ENCODE measurements around the gene CSRNP3.

DNA sequence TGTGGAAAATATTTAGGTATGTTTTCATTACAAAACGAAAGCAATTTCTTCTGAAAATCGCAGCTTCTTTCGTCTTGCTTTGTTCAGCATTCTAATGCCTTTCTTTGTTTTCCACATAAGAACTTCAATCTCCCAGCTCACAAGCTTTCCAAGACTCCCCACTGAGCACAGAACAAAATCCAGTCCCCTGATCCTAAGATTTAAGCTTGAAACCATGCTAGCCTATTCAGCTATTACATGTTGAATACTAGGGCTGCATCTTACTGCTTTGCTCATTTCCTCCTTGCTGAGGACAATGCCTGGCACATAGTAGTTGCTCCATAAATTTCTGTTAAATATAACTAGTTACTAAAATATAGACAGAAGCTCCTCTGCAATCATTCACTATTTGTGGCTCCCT lies 163.9 kb downstream of the CSRNP3 start:
- TF ChIP-seq POLR2AphosphoS5 (IDR thresholded peaks at IDR 0.05; ENCODE audit: low read depth, low read length) (no peak), POLR2A (IDR thresholded peaks at IDR 0.05; ENCODE audit: low read depth, low read length) (no peak)

Data from GM12891 (cell line).